GM12878 (cell line): ENCODE measurements around the gene CCDC150. TPM values are rescaled to one million over a fixed set of nuclear protein-coding genes. Genes with fewer than 3 reads are reported as not detected.

Source experiments
- ATAC-seq: fragments of 200-7000 bp; cut with Tn5 transposase; 3 replicates; pipeline ENCODE4 v1.9.1; 2020; ENCODE audit warnings: mild to moderate bottlenecking, moderate library complexity
- BruUV-seq: library from RNA; stranded (reverse); fragments of 400-500 nt; replicated peaks from 2 replicates; lab custom pipeline; 2021; lab: Mats Ljungman, UMichigan
- CTCF ChIA-PET: fragments of 300-600 bp; sonication (Branson Sonifier 250); formaldehyde crosslinking; extraction: SDS; loops from one replicate; lab custom pipeline; 2021; ENCODE audit warnings: inconsistent platforms; lab: Yijun Ruan, JAX
- POLR2A ChIA-PET: fragments of 350-600 bp; formaldehyde crosslinking; extraction: SDS; loops from one replicate; lab custom pipeline; 2021; ENCODE audit warnings: inconsistent platforms; lab: Charles Lee
- RAD21 ChIA-PET: fragments of 300-600 bp; sonication (Branson Sonifier 250); formaldehyde crosslinking; loops from one replicate; lab custom pipeline; 2023; ENCODE audit warnings: antibody characterized with exemption; ENCODE audit not compliant: unreplicated experiment; lab: Charles Lee
- SMC1A ChIA-PET: fragments of 300-600 bp; sonication (Branson Sonifier 250); formaldehyde crosslinking; loops from one replicate; lab custom pipeline; 2023; ENCODE audit not compliant: unreplicated experiment, uncharacterized antibody; lab: Charles Lee
- DNase-seq: peaks from one replicate; pipeline ENCODE4 v3.0.0-alpha.2; 2011; ENCODE audit warnings: low read depth, low spot score
- FAIRE-seq: peaks from 3 replicates; lab custom pipeline; 2011; peaks lifted over from hg19 to GRCh38; lab: Jason Lieb, UNC
- H2AFZ ChIP-seq: 2 replicates; pipeline ENCODE4 v1.6.0; 2011; ENCODE audit warnings: low read depth, low read length, control low read depth; ENCODE audit not compliant: control insufficient read depth
- H3K27ac ChIP-seq: 2 replicates; pipeline ENCODE4 v1.5.1; 2011; ENCODE audit warnings: control low read depth; ENCODE audit not compliant: control insufficient read depth, insufficient read depth
- H3K27me3 ChIP-seq, 2 experiments: replicated peaks in 1 of 2; 2 replicates each; pipeline versions ENCODE4 v1.6.0 to v1.6.1; 2011; ENCODE audit warnings: low read length in 1 of 2; ENCODE audit not compliant: control insufficient read depth in 2 of 2, insufficient read depth in 2 of 2
- H3K36me3 ChIP-seq, 2 experiments: 2 replicates each; pipeline ENCODE4 v1.5.1; 2011; ENCODE audit warnings: low read length in 1 of 2; ENCODE audit not compliant: control insufficient read depth in 2 of 2, insufficient read depth in 2 of 2
- H3K4me1 ChIP-seq: 2 replicates; pipeline ENCODE4 v1.6.1; 2011; ENCODE audit warnings: mild to moderate bottlenecking, low read length, moderate library complexity, mixed read lengths; ENCODE audit not compliant: control insufficient read depth, insufficient read depth
- H3K4me2 ChIP-seq: 2 replicates; pipeline ENCODE4 v1.6.0; 2011; ENCODE audit warnings: control low read depth; ENCODE audit not compliant: control insufficient read depth, insufficient read depth
- H3K4me3 ChIP-seq: fragments of 200-600 bp; sonication (generic); 2 replicates; pipeline ENCODE4 v1.5.1; 2016
- H3K79me2 ChIP-seq: 2 replicates; pipeline ENCODE4 v1.6.0; 2011; ENCODE audit warnings: low read length; ENCODE audit not compliant: control insufficient read depth, insufficient read depth
- H3K9ac ChIP-seq: 2 replicates; pipeline ENCODE4 v1.8.0; 2011; ENCODE audit warnings: low read length, control low read depth, mixed read lengths; ENCODE audit not compliant: control insufficient read depth, insufficient read depth
- H3K9me3 ChIP-seq: replicated peaks from 3 replicates; pipeline ENCODE4 v1.5.1; 2011; ENCODE audit warnings: mild to moderate bottlenecking, low read length; ENCODE audit not compliant: control insufficient read depth, insufficient read depth
- H4K20me1 ChIP-seq: 2 replicates; pipeline ENCODE4 v1.6.0; 2011; ENCODE audit not compliant: control insufficient read depth, insufficient read depth
- BMI1 ChIP-seq: fragments of 450-650 bp; IDR thresholded peaks from 2 replicates; pipeline ENCODE4 v1.6.1; 2016; ENCODE audit warnings: mild to moderate bottlenecking, moderate library complexity, borderline replicate concordance
- CUX1 ChIP-seq: IDR thresholded peaks from 2 replicates; pipeline ENCODE4 v1.6.1; 2012; ENCODE audit warnings: improper control_type of control experiment, low read depth, low read length; ENCODE audit not compliant: insufficient replicate concordance
- JUNB ChIP-seq: IDR thresholded peaks from 2 replicates; pipeline ENCODE4 v1.6.1; 2016; ENCODE audit warnings: antibody characterized with exemption, mild to moderate bottlenecking
- KAT2A ChIP-seq: conservative IDR thresholded peaks from 2 replicates; pipeline ENCODE4 v1.6.1; 2011; ENCODE audit warnings: low read depth, low read length; ENCODE audit not compliant: control insufficient read depth
- MTA2 ChIP-seq: fragments of 450-650 bp; IDR thresholded peaks from 2 replicates; pipeline ENCODE4 v1.6.1; 2016; ENCODE audit warnings: low read depth, mild to moderate bottlenecking, moderate library complexity
- NBN ChIP-seq: fragments of 450-650 bp; IDR thresholded peaks from 2 replicates; pipeline ENCODE4 v1.6.1; 2016
- NFYB ChIP-seq: IDR thresholded peaks from 2 replicates; pipeline ENCODE4 v1.6.1; 2011; ENCODE audit warnings: low read depth, mild to moderate bottlenecking, low read length, improper control_type of control experiment, moderate library complexity; ENCODE audit not compliant: insufficient read depth
- NKRF ChIP-seq: fragments of 450-650 bp; conservative IDR thresholded peaks from 2 replicates; pipeline ENCODE4 v1.6.1; 2017; ENCODE audit warnings: mild to moderate bottlenecking, moderate library complexity
- RAD51 ChIP-seq: fragments of 450-650 bp; IDR thresholded peaks from 2 replicates; pipeline ENCODE4 v1.6.1; 2016; ENCODE audit warnings: moderate library complexity, mild to moderate bottlenecking, inconsistent platforms
- RB1 ChIP-seq: fragments of 450-650 bp; formaldehyde crosslinking; IDR thresholded peaks from 2 replicates; pipeline ENCODE4 v1.6.1; 2017; ENCODE audit warnings: mild to moderate bottlenecking, borderline replicate concordance
- SMAD5 ChIP-seq: IDR thresholded peaks from 2 replicates; pipeline ENCODE4 v1.6.1; 2016; ENCODE audit warnings: antibody characterized with exemption, low read depth
- TAF1 ChIP-seq: IDR thresholded peaks from 2 replicates; pipeline ENCODE4 v1.6.1; 2011; ENCODE audit warnings: mild to moderate bottlenecking, low read depth, low read length, borderline replicate concordance
- TBL1XR1 ChIP-seq: IDR thresholded peaks from 2 replicates; pipeline ENCODE4 v1.6.1; 2012; ENCODE audit warnings: low read depth, low read length, improper control_type of control experiment
- TCF12 ChIP-seq: IDR thresholded peaks from 2 replicates; pipeline ENCODE4 v1.6.1; 2011; ENCODE audit warnings: low read depth, mild to moderate bottlenecking, low read length
- USF2 ChIP-seq: IDR thresholded peaks from 2 replicates; pipeline ENCODE4 v1.6.1; 2011; ENCODE audit warnings: low read depth, low read length, improper control_type of control experiment, borderline replicate concordance
- in situ Hi-C: fragments of 300-500 bp; cut with MboI; formaldehyde crosslinking; loops from 9 replicates; pipeline ENCODE4 v1.14.3; 2018; ENCODE audit warnings: mixed read lengths
- intact Hi-C: fragments of 100-400 bp; cut with micrococcal nuclease; formaldehyde crosslinking; loops from one replicate; pipeline ENCODE4 v1.14.2; 2022; ENCODE audit not compliant: unreplicated experiment
- polyA plus RNA-seq, 11 experiments: library from polyadenylated mRNA; depleted of rRNA in 4 of 11; unstranded in 6 of 11; stranded (reverse) in 5 of 11; fragments of >200 nt; fragmentation: Nextera tagmentation in 4 of 11; fragmentation: Illumina TruSeq in 1 of 11; extraction: Ambion mirVana in 4 of 11; extraction: Trizol in 1 of 11; gene quantifications; 1 replicate in 1 of 11; 2 replicates in 10 of 11; pipeline versions ENCODE4 v1.2.1 to v1.2.3, GENCODE V29; 2011 to 2016; ENCODE audit warnings: inconsistent platforms in 2 of 11, missing spikeins in 2 of 11, low read depth in 1 of 11
- total RNA-seq, 4 experiments: library from RNA; depleted of rRNA in 3 of 4; stranded (reverse); fragments of >200 nt in 3 of 4; fragmentation: Illumina TruSeq in 1 of 4; extraction: Trizol in 1 of 4; gene quantifications; 2 replicates each; pipeline versions ENCODE4 v1.2.1 to v1.2.3, GENCODE V29; 2013 to 2021

Gene CCDC150
- total and polyA plus RNA-seq, 10 of the 15 experiments (the other 5 are each of a cell fraction or from before 2014, with no cell fraction given), result 11.6 to 27.7 (median 19.6) TPM

- TF ChIP-seq NBN, result no peak
These were observed 79.8 kb downstream of the CCDC150 start (continued) for GRCh38 chr2:196719110-196719872.

- ChIA-PET CTCF (interaction anchor here (1.0 kb wide), 1 partner anchor 28 kb away, joined by 4 read pairs; no protein-coding TSS in a partner anchor), POLR2A (no interaction called here), RAD21 (no interaction called here), SMC1A (interaction anchor here (1.2 kb wide), 1 partner anchor 27 kb away, joined by 3 read pairs; no protein-coding TSS in a partner anchor)
- no peaks in the 10 kb centered on the region for H4K20me1 ChIP-seq
- H3K9ac ChIP-seq, result no peak overlapping the region
- in situ Hi-C loops, result no loop called here
- DNase-seq (no peak), ATAC-seq (no peak), FAIRE-seq (no peak)
- H3K36me3 ChIP-seq, result peaks cover 4% of the 10 kb centered on the region in 2 experiments; a peak in 3 of 4 replicates
- intact Hi-C loops, result no loop called here
- BruUV-seq, result no TSS peak
- no peaks in the 10 kb centered on the region for H3K27me3 ChIP-seq
- H2AFZ ChIP-seq, result no peak overlapping the region
- no peaks in the 10 kb centered on the region for H3K9me3 ChIP-seq
- H3K4me2 ChIP-seq, result no peak overlapping the region
- H3K4me3 ChIP-seq, result no peak overlapping the region
- no peaks in the 10 kb centered on the region for H3K79me2 ChIP-seq
- H3K4me1 ChIP-seq, result no peaks in the 10 kb centered on the region
- no peak overlapping the region for H3K27ac ChIP-seq
- TF ChIP-seq RB1 (no peak), BMI1 (no peak), SMAD5 (no peak), KAT2A (no peak), RAD51 (no peak), CUX1 (no peak), TBL1XR1 (no peak), NKRF (no peak), MTA2 (no peak), TAF1 (no peak), NFYB (no peak), TCF12 (no peak), USF2 (no peak), JUNB (no peak), NBN (no peak)
These were observed 84.1 kb downstream of the CCDC150 start for GRCh38 chr2:196723571-196723970.
